ENCODE data around the gene B4GALNT3.

Gene B4GALNT3

GRCh38 chr12:550473-551260 is 90.9 kb downstream of the B4GALNT3 start:
- Histone ChIP-seq H3K36me3 (ENCODE audit: control insufficient read depth in 1 of 2, insufficient read depth in 2 of 2, low read length in 2 of 2) (no peaks in the 10 kb centered on the region), H3K27me3 (ENCODE audit: low read depth, low read length) (no peaks in the 10 kb centered on the region), H3K4me1 (ENCODE audit: control insufficient read depth in 1 of 2, insufficient read depth in 2 of 2, low read length in 2 of 2) (peaks cover 5 to 18% of the 10 kb centered on the region in 2 donors), H3K4me3 (ENCODE audit: low read depth in 1 of 2, low read length in 2 of 2) (no peak overlapping the region), H3K27ac (ENCODE audit: low read length) (no peak overlapping the region), H3K9me3 (ENCODE audit: control insufficient read depth in 1 of 2, low read length in 2 of 2) (no peaks in the 10 kb centered on the region)

- Histone ChIP-seq H3K36me3 (ENCODE audit: control insufficient read depth in 1 of 2, insufficient read depth in 2 of 2, low read length in 2 of 2) (no peaks in the 10 kb centered on the region), H3K27ac (ENCODE audit: low read length) (no peak overlapping the region), H3K9me3 (ENCODE audit: control insufficient read depth in 1 of 2, low read length in 2 of 2) (no peaks in the 10 kb centered on the region), H3K27me3 (ENCODE audit: low read depth, low read length) (no peaks in the 10 kb centered on the region), H3K4me1 (ENCODE audit: control insufficient read depth in 1 of 2, insufficient read depth in 2 of 2, low read length in 2 of 2) (peaks cover 5 to 7% of the 10 kb centered on the region in 2 donors), H3K4me3 (ENCODE audit: low read depth in 1 of 2, low read length in 2 of 2) (no peak overlapping the region)
These were observed 92.7 kb downstream of the B4GALNT3 start for GRCh38 chr12:552466-552865.

GRCh38 chr12:553216-554000 is 93.7 kb downstream of the B4GALNT3 start:
- H3K27ac ChIP-seq (ENCODE audit: low read length), result no peak overlapping the region
- no peaks in the 10 kb centered on the region for H3K9me3 ChIP-seq (ENCODE audit: control insufficient read depth in 1 of 2, low read length in 2 of 2)
- H3K27me3 ChIP-seq (ENCODE audit: low read depth, low read length), result no peaks in the 10 kb centered on the region
- H3K4me3 ChIP-seq (ENCODE audit: low read depth in 1 of 2, low read length in 2 of 2), result peak overlapping the region in 1 of 2 donors; percentile 12
- H3K36me3 ChIP-seq (ENCODE audit: control insufficient read depth in 1 of 2, insufficient read depth in 2 of 2, low read length in 2 of 2), result no peaks in the 10 kb centered on the region
- peaks cover 5 to 7% of the 10 kb centered on the region in 2 donors for H3K4me1 ChIP-seq (ENCODE audit: control insufficient read depth in 1 of 2, insufficient read depth in 2 of 2, low read length in 2 of 2)

GRCh38 chr12:554001-554285 is 94.2 kb downstream of the B4GALNT3 start:
- no peaks in the 10 kb centered on the region for H3K36me3 ChIP-seq (ENCODE audit: control insufficient read depth in 1 of 2, insufficient read depth in 2 of 2, low read length in 2 of 2)
- H3K9me3 ChIP-seq (ENCODE audit: control insufficient read depth in 1 of 2, low read length in 2 of 2), result no peaks in the 10 kb centered on the region
- H3K4me1 ChIP-seq (ENCODE audit: control insufficient read depth in 1 of 2, insufficient read depth in 2 of 2, low read length in 2 of 2), result peaks cover 5 to 7% of the 10 kb centered on the region in 2 donors
- H3K27ac ChIP-seq (ENCODE audit: low read length), result no peak overlapping the region
- no peaks in the 10 kb centered on the region for H3K27me3 ChIP-seq (ENCODE audit: low read depth, low read length)
- H3K4me3 ChIP-seq (ENCODE audit: low read depth in 1 of 2, low read length in 2 of 2), result peak overlapping the region in 1 of 2 donors; percentile 12

GRCh38 chr12:556498-556897 is 96.8 kb downstream of the B4GALNT3 start:
- H3K4me3 ChIP-seq (ENCODE audit: low read depth in 1 of 2, low read length in 2 of 2), result no peak overlapping the region
- H3K27ac ChIP-seq (ENCODE audit: low read length), result no peak overlapping the region
- H3K4me1 ChIP-seq (ENCODE audit: control insufficient read depth in 1 of 2, insufficient read depth in 2 of 2, low read length in 2 of 2), result peaks cover 5 to 7% of the 10 kb centered on the region in 2 donors
- H3K36me3 ChIP-seq (ENCODE audit: control insufficient read depth in 1 of 2, insufficient read depth in 2 of 2, low read length in 2 of 2), result no peaks in the 10 kb centered on the region
- no peaks in the 10 kb centered on the region for H3K27me3 ChIP-seq (ENCODE audit: low read depth, low read length)
- H3K9me3 ChIP-seq (ENCODE audit: control insufficient read depth in 1 of 2, low read length in 2 of 2), result no peaks in the 10 kb centered on the region

- no peaks in the 10 kb centered on the region for H3K27me3 ChIP-seq (ENCODE audit: low read depth, low read length)
- no peaks in the 10 kb centered on the region for H3K36me3 ChIP-seq (ENCODE audit: control insufficient read depth in 1 of 2, insufficient read depth in 2 of 2, low read length in 2 of 2)
These were observed 98.8 kb downstream of the B4GALNT3 start for GRCh38 chr12:558580-558979.

GRCh38 chr12:559208-559905 is 99.6 kb downstream of the B4GALNT3 start:
- Histone ChIP-seq H3K27me3 (ENCODE audit: low read depth, low read length) (no peaks in the 10 kb centered on the region), H3K4me3 (ENCODE audit: low read depth in 1 of 2, low read length in 2 of 2) (no peak overlapping the region), H3K27ac (ENCODE audit: low read length) (no peak overlapping the region), H3K9me3 (ENCODE audit: control insufficient read depth in 1 of 2, low read length in 2 of 2) (no peaks in the 10 kb centered on the region), H3K4me1 (ENCODE audit: control insufficient read depth in 1 of 2, insufficient read depth in 2 of 2, low read length in 2 of 2) (no peaks in the 10 kb centered on the region), H3K36me3 (ENCODE audit: control insufficient read depth in 1 of 2, insufficient read depth in 2 of 2, low read length in 2 of 2) (no peaks in the 10 kb centered on the region)

More at GRCh38 chr12:558580-558979, 98.8 kb downstream of the B4GALNT3 start:
- H3K9me3 ChIP-seq (ENCODE audit: control insufficient read depth in 1 of 2, low read length in 2 of 2), result no peaks in the 10 kb centered on the region
- no peak overlapping the region for H3K4me3 ChIP-seq (ENCODE audit: low read depth in 1 of 2, low read length in 2 of 2)
- H3K27ac ChIP-seq (ENCODE audit: low read length), result no peak overlapping the region
- H3K4me1 ChIP-seq (ENCODE audit: control insufficient read depth in 1 of 2, insufficient read depth in 2 of 2, low read length in 2 of 2), result no peaks in the 10 kb centered on the region

GRCh38 chr12:559906-560455 is 100.2 kb downstream of the B4GALNT3 start:
- H3K27ac ChIP-seq (ENCODE audit: low read length), result no peak overlapping the region
- no peaks in the 10 kb centered on the region for H3K9me3 ChIP-seq (ENCODE audit: control insufficient read depth in 1 of 2, low read length in 2 of 2)
- no peaks in the 10 kb centered on the region for H3K4me1 ChIP-seq (ENCODE audit: control insufficient read depth in 1 of 2, insufficient read depth in 2 of 2, low read length in 2 of 2)
- no peaks in the 10 kb centered on the region for H3K27me3 ChIP-seq (ENCODE audit: low read depth, low read length)
- H3K36me3 ChIP-seq (ENCODE audit: control insufficient read depth in 1 of 2, insufficient read depth in 2 of 2, low read length in 2 of 2), result no peaks in the 10 kb centered on the region
- H3K4me3 ChIP-seq (ENCODE audit: low read depth in 1 of 2, low read length in 2 of 2), result no peak overlapping the region

- Histone ChIP-seq H3K36me3 (ENCODE audit: control insufficient read depth in 1 of 2, insufficient read depth in 2 of 2, low read length in 2 of 2) (no peaks in the 10 kb centered on the region), H3K27me3 (ENCODE audit: low read depth, low read length) (no peaks in the 10 kb centered on the region), H3K4me1 (ENCODE audit: control insufficient read depth in 1 of 2, insufficient read depth in 2 of 2, low read length in 2 of 2) (no peaks in the 10 kb centered on the region), H3K9me3 (ENCODE audit: control insufficient read depth in 1 of 2, low read length in 2 of 2) (no peaks in the 10 kb centered on the region), H3K27ac (ENCODE audit: low read length) (no peak overlapping the region), H3K4me3 (ENCODE audit: low read depth in 1 of 2, low read length in 2 of 2) (no peak overlapping the region)
These were observed 101.1 kb downstream of the B4GALNT3 start for GRCh38 chr12:560691-561390.

- no peaks in the 10 kb centered on the region for H3K27me3 ChIP-seq (ENCODE audit: low read depth, low read length)
- H3K4me1 ChIP-seq (ENCODE audit: control insufficient read depth in 1 of 2, insufficient read depth in 2 of 2, low read length in 2 of 2), result no peaks in the 10 kb centered on the region
- H3K4me3 ChIP-seq (ENCODE audit: low read depth in 1 of 2, low read length in 2 of 2), result no peak overlapping the region
- H3K9me3 ChIP-seq (ENCODE audit: control insufficient read depth in 1 of 2, low read length in 2 of 2), result no peaks in the 10 kb centered on the region
- H3K36me3 ChIP-seq (ENCODE audit: control insufficient read depth in 1 of 2, insufficient read depth in 2 of 2, low read length in 2 of 2), result no peaks in the 10 kb centered on the region
- no peak overlapping the region for H3K27ac ChIP-seq (ENCODE audit: low read length)
These were observed 101.6 kb downstream of the B4GALNT3 start for GRCh38 chr12:561391-561705.
